Measurements from ENCODE around the gene L3MBTL4.
"Not testable (repeated sequence)": the region's sequence is repeated elsewhere in the genome, so short reads cannot be mapped to it uniquely, and the experiment has no call there.

GRCh38 chr18:6185782-6186181 lies 228.9 kb downstream of the L3MBTL4 start:
- not testable (repeated sequence) for TF ChIP-seq CTCF, EP300, POLR2A (IDR thresholded peaks at IDR 0.05)

Data from sigmoid colon (tissue), 4 donors.